Stimulated activated CD4-positive, alpha-beta T cell treated with anti-CD3 and anti-CD28 coated beads, Interleukin-15, amount 100 ng/mL, for 48 hours (primary cell): Measurements from ENCODE around the gene KIR3DL2.
"Not testable (repeated sequence)": the region's sequence is repeated elsewhere in the genome, so short reads cannot be mapped to it uniquely, and the experiment has no call there.

Experiments used
- DNase-seq, 2 donors: peaks; one replicate each; pipeline ENCODE4 v3.0.0-alpha.2; 2020; ENCODE audit warnings: low read depth in 2 of 2

The KIR3DL2 gene

GRCh38 chr19:54850061-54850640 is at the start of gene KIR3DL2:
Gene KIR3DL2, plus strand, starts transcription at chr19:54850443. Its CDS starts 33 bp downstream, at chr19:54850476.
- not testable (repeated sequence) for DNase-seq

- DNase-seq, result no peak
Measured at GRCh38 chr19:54803410-54803809, 46.8 kb upstream of the KIR3DL2 start, which contains the start of gene KIR2DL4. Gene KIR2DL4, plus strand, starts transcription at chr19:54803610. Its CDS starts 42 bp downstream, at chr19:54803652.

GRCh38 chr19:54804101-54804500 is 46.1 kb upstream of the KIR3DL2 start:
- DNase-seq, result no peak

DNA sequence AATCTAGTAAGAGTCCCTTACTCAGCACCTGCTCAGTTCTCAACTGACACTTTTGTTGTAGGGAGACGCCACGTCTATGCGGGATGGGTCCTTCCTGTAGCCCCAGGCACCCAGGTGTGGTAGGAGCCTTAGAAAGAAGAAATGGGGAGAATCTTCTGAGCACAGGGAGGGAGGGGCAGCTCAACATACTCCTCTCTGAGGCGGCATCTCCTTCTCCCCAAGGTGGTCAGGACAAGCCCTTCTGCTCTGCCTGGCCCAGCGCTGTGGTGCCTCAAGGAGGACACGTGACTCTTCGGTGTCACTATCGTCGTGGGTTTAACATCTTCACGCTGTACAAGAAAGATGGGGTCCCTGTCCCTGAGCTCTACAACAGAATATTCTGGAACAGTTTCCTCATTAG is 45.7 kb upstream of the KIR3DL2 start:
- no peak for DNase-seq

GRCh38 chr19:54805665-54806515 is 44.4 kb upstream of the KIR3DL2 start:
- DNase-seq, result no peak

DNA sequence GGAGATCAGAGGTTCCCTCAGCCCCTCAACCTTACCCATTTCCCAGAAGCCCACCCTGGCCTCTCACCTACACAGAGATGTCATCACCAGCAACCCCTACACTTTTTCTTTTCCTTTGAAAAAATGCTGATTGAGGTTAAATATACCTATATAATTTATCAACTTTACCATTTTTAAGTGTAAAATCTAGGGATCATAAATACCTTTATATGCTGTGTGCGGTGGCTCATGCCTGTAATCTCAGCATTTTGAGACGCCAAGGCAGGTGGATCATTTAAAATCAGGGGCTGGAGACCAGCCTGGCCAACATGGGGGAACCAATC is 43.8 kb upstream of the KIR3DL2 start:
- no peak for DNase-seq

GRCh38 chr19:54814571-54814970 is 35.7 kb upstream of the KIR3DL2 start:
- DNase-seq, result not testable (repeated sequence)

- not testable (repeated sequence) for DNase-seq
Measured at GRCh38 chr19:54816251-54816650, 34.0 kb upstream of the KIR3DL2 start, which contains the start of gene KIR3DL1. Gene KIR3DL1, plus strand, starts transcription at chr19:54816468.

DNA sequence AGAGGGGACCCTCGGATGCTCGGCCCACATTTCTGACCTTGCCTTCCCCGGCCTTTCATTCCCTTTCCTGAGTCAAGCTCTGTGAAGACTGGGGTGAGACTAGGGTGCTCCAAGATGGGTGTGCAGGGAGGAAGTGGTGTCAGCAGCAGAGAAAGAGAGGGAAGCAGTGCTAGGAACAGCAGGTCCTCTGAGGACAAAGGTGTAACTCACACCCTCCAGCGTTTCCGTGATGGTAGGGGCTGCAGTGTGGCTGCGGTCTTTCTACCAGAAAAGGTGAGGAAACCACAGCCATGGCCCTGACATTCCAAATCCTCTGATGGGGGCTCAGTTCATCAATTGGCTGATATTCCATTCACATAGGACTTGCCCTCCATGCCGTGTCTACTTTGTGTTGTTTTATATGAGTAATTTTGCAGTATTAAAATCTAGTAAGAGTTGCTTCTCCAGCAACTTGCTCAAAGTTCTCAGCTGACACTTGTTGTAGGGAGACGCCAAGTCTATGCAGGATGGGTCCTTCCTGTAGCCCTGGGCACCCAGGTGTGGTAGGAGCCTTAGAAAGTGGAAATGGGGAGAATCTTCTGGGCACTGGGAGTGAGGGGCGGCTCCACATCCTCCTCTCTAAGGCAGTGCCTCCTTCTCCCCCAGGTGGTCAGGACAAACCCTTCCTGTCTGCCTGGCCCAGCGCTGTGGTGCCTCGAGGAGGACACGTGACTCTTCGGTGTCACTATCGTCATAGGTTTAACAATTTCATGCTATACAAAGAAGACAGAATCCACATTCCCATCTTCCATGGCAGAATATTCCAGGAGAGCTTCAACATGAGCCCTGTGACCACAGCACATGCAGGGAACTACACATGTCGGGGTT is 32.3 kb upstream of the KIR3DL2 start:
- DNase-seq, result no peak

DNA sequence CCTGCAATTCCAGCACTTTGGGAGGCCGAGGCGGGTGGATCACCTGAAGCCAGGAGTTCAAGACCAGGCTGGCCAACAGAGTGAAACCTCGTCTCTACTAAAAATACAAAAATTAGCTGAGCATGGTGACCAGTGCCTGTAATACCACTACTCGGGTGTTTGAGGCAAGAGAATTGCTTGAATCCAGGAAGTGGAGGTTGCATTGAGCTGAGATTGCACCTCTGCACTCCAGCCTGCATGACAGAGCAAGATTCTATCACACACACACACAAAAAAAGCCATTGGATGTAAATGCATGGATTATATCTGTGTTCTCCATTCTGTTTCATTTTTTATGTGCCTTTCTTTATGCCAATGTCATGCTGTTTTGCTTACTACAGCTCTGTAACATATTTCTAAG is 25.8 kb upstream of the KIR3DL2 start:
- not testable (repeated sequence) for DNase-seq

GRCh38 chr19:54825326-54825725 is 24.9 kb upstream of the KIR3DL2 start:
- DNase-seq, result not testable (repeated sequence)

DNA sequence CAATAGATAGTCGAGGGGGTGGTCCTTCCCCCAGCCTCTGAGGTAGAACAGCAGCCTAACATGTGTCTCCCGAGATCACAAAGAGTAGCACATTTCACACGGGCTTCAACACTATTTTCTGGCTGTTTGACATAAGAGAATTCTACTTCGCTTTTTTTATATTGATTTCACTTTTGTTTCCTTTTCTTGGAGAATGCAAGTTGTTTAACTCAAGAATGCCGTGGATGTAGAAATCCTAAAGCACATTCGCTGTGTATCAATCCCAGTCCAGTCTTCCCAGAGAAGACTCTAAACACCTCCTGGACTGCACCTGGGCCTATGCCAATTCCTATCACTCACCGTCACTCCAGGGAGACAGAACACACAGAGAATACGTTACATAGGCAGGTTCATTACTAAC is 22.2 kb upstream of the KIR3DL2 start:
- DNase-seq, result not testable (repeated sequence)

DNA sequence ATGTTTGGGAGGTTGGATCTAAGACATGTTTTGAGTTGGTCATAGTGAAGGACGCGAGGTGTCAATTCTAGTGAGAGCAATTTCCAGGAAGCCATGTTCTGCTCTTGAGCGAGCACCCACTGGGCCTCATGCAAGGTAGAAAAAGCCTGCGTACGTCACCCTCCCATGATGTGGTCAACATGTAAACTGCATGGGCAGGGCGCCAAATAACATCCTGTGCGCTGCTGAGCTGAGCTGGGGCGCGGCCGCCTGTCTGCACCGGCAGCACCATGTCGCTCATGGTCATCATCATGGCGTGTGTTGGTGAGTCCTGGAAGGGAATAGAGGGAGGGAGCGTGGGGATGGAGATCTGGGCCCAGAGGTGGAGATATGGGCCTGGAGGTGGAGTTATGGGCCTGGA is 17.7 kb upstream of the KIR3DL2 start, which contains the start of gene KIR2DS4:
Gene KIR2DS4 (plus strand): TSS at position 181 of the 400 bp plus-strand sequence.
- DNase-seq, result not testable (repeated sequence)

- DNase-seq, result not testable (repeated sequence)
Measured at GRCh38 chr19:54835126-54835525, 15.1 kb upstream of the KIR3DL2 start.

GRCh38 chr19:54837522-54837921 is 12.7 kb upstream of the KIR3DL2 start:
- DNase-seq, result not testable (repeated sequence)

DNA sequence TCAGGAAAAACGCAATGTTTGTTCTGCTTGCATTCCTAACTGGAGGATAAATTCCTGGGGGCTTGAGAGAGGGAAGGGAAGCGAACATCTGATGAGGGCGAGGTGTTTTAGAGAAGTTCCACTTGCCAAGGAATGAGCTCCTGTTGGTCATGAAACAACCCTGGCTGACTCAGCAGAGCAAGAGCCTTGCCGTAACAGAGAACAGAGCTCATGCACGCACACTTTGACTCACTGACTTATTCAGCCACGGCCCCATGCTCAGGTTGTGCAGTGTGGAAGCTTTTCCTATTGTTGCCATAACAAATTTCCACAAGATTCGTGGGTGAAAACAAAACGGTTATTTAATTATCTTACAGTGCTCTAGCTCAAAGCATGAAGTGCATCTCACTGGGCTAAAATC is 7.1 kb upstream of the KIR3DL2 start:
- not testable (repeated sequence) for DNase-seq

GRCh38 chr19:54850930-54851329 is 687 bp downstream of the KIR3DL2 start:
- DNase-seq, result no peak

DNA sequence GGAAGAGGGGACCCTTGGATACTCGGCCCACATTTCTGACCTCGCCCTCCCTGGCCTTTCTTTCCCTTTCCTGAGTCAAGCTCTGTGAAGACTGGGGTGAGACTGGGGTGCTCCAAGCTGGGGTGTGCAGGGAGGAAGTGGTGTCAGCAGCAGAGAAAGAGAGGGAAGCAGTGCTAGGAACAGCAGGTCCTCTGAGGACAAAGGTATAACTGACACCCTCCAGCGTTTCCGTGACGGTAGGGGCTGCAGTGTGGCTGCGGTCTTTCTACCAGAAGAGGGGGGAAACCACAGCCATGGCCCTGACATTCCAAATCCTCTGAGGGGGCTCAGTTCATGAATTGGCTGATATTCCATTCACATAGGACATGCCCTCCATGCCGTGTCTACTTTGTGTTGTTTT is 1.1 kb downstream of the KIR3DL2 start:
- DNase-seq, result no peak

- not testable (repeated sequence) for DNase-seq
Measured at GRCh38 chr19:54855241-54855640, 5.0 kb downstream of the KIR3DL2 start.

- DNase-seq, result not testable (repeated sequence)
Measured at GRCh38 chr19:54858476-54858875, 8.2 kb downstream of the KIR3DL2 start.

DNA sequence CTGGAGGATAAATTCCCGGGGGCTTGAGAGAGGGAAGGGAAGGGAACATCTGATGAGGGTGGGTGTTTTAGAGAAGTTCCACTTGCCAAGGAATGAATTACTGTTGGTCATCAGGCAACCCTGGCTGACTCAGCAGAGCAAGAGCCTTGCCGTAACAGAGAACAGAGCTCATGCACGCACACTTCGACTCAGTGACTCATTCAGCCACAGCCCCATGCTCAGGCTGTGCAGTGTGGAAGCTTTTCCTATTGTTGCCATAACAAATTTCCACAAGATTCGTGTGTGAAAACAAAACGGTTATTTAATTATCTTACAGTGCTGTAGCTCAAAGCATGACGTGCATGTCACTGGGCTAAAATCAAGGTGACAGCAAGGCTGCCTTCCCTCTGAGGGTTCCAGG is 9.2 kb downstream of the KIR3DL2 start:
- DNase-seq, result not testable (repeated sequence)

DNA sequence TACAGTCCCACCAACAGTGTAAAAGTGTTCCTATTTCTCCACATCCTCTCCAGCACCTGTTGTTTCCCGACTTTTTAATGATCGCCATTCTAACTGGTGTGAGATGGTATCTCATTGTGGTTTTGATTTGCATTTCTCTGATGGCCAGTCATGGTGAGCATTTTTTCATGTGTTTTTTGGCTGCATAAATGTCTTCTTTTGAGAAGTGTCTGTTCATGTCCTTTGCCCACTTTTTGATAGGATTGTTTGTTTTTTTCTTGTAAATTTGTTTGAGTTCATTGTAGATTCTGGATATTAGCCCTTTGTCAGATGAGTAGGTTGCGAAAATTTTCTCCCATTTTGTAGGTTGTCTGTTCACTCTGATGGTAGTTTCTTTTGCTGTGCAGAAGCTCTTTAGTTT is 13.2 kb downstream of the KIR3DL2 start:
- DNase-seq, result not testable (repeated sequence)
